COR-L47 (cell line): ENCODE measurements around the gene ANXA4.

Experiments used
- DNase-seq: peaks from one replicate; lab custom pipeline; 2025; lab: John Stamatoyannopoulos, UW

The ANXA4 gene

DNA sequence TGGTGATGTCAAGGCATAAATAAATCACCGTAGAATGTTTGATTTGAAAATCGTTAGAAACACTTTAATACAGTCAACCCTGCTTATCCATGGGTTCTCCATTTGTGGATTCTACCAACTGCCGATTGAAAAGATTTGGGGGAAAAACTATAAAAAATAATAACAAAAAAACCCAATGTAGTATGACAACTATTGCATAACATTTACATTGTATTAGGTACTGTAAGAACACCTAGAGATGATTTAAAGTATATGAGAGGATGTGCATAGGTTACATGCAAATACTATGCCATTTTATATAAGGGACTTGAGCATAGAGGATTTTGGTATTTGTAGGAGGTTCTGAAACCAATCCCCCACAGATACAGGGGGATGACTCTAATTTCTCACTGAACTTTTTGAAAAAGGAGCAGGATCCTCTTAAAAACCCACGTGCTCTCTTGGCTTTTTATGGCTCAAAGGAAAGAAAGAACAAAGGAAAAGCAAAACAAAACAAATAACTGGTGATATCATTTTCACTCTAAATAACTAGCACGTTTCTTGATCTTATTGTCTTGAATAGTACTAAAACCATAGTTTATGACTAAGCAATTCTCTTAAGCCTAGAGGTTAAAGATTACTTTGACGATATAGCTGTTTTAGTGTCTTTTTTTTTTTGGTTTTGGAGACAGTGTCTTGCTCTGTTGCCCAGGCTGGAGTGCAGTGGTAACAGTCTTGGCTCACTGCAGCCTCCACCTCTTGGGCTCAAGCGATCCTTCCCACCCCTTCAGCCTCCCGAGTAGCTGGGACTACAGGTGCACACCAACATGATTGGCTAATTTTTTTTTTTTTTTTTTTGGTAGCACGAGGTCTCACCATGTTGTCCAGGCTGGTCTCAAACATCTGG, 104.5 kb downstream of the ANXA4 start:
- no peak for DNase-seq

DNA sequence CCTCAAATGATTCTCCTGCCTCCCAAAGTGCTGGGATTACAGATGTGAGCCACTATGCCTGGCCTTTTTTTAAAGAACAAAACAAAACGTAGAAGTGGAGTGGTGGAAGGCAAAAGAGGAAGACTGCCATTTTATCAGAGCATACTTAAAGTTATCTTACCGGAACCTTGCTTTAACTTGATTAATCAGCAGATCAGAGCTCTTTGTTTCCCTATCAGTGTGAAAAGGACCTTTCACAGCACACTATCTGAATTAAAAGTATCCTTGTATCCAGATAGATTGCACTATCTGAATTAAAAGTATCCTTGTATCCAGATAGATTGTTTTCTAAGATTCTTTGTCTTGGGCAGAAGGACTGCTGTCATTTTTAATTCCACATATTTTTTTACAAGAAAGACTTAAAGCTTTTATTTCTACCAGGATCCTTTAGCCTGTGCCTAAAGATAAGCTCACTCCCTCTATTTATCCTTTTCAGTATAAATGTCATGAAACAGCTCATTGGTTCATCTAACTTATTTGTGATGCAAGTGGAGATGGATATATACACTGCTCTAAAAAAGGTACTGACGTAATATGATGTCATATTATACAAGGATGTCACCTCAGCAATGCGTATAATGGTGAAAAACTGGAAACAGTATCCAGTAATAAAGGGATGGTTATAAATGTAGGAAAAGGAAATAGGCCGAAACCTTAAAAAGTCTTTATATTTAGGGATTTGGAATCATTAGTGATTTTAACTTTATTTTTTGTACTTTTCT, 105.3 kb downstream of the ANXA4 start:
- no peak for DNase-seq

DNA sequence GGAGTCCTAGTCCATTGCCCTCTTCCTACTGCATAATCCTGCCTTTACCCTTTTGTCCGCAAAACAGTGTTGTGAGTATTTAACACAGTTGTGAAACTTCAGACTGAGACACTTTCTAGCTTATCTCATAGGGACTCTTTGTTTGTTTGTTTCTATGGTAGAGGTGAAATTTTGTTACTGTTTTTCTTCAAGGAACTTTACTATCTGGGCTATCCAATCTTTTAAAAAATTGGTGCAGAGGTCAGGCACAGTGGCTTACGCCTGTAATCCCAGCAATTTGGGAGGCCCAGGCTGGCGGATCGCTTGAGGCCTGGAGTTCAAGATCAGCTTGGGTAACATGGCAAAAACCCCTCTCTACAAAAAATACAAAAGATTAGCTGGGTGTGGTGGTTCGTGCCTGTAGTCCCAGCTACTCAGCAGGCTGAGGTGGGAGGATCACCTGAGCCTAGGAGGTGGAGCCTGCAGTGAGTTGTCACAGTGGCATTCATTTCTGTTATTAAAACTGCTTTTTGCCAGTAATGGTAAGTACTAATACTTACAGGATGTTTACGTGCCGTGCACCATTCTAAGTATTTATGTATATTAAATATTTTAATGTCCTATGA, 106.4 kb downstream of the ANXA4 start:
- no peak for DNase-seq

DNA sequence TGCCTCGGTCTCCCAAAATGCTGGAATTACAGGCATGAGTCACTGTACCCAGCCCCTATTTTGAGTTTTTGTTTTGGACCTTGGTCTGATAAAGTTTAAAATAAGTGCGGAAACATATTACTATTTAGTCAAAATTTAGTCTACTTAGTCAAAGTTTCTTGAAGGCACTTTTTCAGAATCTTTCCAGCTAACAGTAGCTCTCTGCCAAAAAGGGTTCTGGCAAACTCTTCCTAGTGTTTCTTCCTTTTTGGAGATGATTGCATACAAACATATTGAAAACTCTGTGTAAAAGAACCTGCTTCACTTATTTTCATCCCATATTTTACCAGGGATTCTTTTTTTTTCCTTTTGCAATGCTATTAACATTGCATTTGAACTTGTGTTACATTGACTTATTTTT, 116.3 kb downstream of the ANXA4 start:
- DNase-seq, result no peak

DNA sequence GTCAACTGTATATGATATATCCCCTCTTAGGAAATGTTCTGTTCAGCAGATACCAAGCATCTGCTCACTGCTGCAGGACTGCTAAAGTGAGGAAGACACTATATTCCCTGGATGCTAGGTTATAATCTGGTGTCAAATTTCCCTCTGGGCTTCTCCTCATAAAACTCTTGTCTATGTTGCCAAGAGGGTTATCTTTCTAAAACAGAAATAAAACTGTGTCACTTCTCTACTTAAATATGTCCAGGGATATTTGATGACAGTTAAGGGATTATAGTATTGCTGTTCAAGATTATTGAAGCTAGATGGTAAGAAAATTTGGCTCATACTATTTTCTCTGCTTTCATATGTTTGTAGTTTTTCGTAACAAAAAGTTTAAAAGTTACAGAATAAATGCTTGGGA, 121.4 kb downstream of the ANXA4 start:
- DNase-seq, result no peak
